ENCODE measurements around the gene FAM72A.
A peak's percentile ranks its signal among the peaks of the same experiment; 100 is the strongest.
"Not testable (repeated sequence)": the region's sequence is repeated elsewhere in the genome, so short reads cannot be mapped to it uniquely, and the experiment has no call there.

The FAM72A gene

GRCh38 chr1:206203364-206204158, 922 bp upstream of the FAM72A start, which contains the start of gene SRGAP2:
TSS of gene SRGAP2 (plus strand) at chr1:206203541. CDS start at chr1:206205971, 2,430 bp downstream.
- H3K36me3 Mint-ChIP-seq (ENCODE audit: insufficient read depth); H3K9me3 Mint-ChIP-seq; H3K27me3 Mint-ChIP-seq; H3K4me1 Mint-ChIP-seq: not testable (repeated sequence)
- peak; percentile 23 to 41 for DNase-seq (ENCODE audit: low spot score in 2 of 2)
- peak; percentile 0 for ATAC-seq (replicated peaks; ENCODE audit: extremely low read depth, poor library complexity, severe bottlenecking)
- H3K27ac Mint-ChIP-seq (ENCODE audit: low read depth): peak within 1 kb of the TSS; percentile 63
- H3K4me3 Mint-ChIP-seq: peak within 1 kb of the TSS; percentile 82

DNA sequence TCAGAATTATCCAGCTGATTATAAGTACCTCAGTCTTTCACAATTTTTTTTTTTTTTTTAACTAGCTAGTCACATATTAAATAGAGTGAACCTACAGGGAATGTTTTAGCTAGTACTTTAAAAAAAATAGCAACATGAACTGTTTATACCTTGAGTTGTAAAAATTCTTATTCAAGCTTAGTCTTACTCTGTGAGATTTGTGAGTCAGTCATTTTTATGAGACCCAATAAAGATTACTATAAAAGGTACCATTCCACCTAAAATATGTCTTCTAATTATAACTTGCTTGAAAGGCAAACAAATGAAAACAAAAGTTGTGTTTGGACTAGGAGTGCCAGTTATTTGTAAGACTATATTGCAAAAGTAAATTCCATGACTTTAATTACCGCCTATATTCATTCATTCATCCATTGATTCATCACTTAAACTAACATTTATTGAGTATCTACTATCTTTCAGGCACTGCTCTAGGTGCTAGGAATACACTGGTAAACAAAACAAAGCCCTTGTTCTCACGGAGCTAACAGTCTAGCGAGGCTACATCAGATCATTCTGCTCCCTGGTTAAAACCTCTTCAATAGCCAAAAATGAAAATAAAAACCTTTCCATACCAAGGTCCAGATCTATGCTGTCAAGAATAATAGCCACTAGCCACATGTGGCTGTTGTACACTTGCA, 5.8 kb downstream of the FAM72A start:
- not testable (repeated sequence) for H3K9me3 Mint-ChIP-seq; H3K27ac Mint-ChIP-seq (ENCODE audit: low read depth); H3K36me3 Mint-ChIP-seq (ENCODE audit: insufficient read depth); ATAC-seq (replicated peaks; ENCODE audit: extremely low read depth, poor library complexity, severe bottlenecking); H3K27me3 Mint-ChIP-seq; DNase-seq (ENCODE audit: low spot score in 2 of 2); H3K4me1 Mint-ChIP-seq; H3K4me3 Mint-ChIP-seq

DNA sequence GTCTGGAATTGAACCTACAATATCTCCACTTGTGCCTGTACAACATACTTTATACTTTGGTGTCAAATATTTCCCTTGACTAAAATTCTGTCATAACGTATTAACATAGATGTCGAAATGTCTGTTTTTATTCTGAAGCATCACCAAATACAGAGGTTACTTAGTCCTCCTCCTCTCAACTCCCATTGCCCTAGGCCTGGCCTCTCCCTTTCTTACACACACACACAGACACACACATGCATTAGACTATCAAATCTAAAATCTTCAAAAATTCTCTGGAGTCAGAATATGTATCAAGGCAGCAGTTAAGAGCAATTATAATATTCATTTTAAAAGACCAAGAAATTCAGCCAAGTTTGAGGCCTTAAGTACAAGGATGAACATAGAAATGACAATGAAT, 7.5 kb downstream of the FAM72A start:
- H3K27me3 Mint-ChIP-seq; DNase-seq (ENCODE audit: low spot score in 2 of 2); H3K36me3 Mint-ChIP-seq (ENCODE audit: insufficient read depth): not testable (repeated sequence)

GRCh38 chr1:206186826-206187225, 15.8 kb downstream of the FAM72A start:
- not testable (repeated sequence) for H3K9me3 Mint-ChIP-seq; H3K36me3 Mint-ChIP-seq (ENCODE audit: insufficient read depth); DNase-seq (ENCODE audit: low spot score in 2 of 2); H3K4me3 Mint-ChIP-seq; H3K27me3 Mint-ChIP-seq; H3K4me1 Mint-ChIP-seq; H3K27ac Mint-ChIP-seq (ENCODE audit: low read depth); ATAC-seq (replicated peaks; ENCODE audit: extremely low read depth, poor library complexity, severe bottlenecking)

More for the DNA sequence above, 7.5 kb downstream of the FAM72A start:
- H3K9me3 Mint-ChIP-seq; H3K4me1 Mint-ChIP-seq; H3K4me3 Mint-ChIP-seq; ATAC-seq (replicated peaks; ENCODE audit: extremely low read depth, poor library complexity, severe bottlenecking); H3K27ac Mint-ChIP-seq (ENCODE audit: low read depth): not testable (repeated sequence)

GRCh38 chr1:206185778-206186177, 16.9 kb downstream of the FAM72A start:
- not testable (repeated sequence) for H3K27ac Mint-ChIP-seq (ENCODE audit: low read depth)

DNA sequence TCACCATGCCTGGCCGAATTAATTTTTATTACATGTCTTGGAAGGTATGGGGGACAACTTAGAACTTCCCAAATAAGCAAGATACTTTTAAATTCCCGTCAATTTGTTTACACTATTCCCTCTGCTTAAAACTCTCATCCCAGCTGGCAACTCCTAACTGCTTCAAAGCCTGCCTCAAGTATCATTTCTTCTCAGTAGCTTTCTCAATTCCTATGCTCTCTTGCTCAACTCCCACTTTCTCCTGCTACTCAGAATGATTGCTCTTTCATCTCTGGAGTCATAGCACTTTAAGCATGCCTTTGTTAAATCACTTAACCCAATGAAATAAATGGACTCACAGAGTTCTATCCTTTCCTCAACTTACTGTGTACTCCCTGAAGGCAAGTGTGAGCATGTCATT, 18.9 kb downstream of the FAM72A start:
- H3K4me1 Mint-ChIP-seq; H3K4me3 Mint-ChIP-seq; H3K36me3 Mint-ChIP-seq (ENCODE audit: insufficient read depth); H3K27me3 Mint-ChIP-seq; H3K9me3 Mint-ChIP-seq; DNase-seq (ENCODE audit: low spot score in 2 of 2); ATAC-seq (replicated peaks; ENCODE audit: extremely low read depth, poor library complexity, severe bottlenecking); H3K27ac Mint-ChIP-seq (ENCODE audit: low read depth): not testable (repeated sequence)

More at GRCh38 chr1:206185778-206186177, 16.9 kb downstream of the FAM72A start:
- not testable (repeated sequence) for H3K36me3 Mint-ChIP-seq (ENCODE audit: insufficient read depth); H3K4me3 Mint-ChIP-seq; H3K4me1 Mint-ChIP-seq; DNase-seq (ENCODE audit: low spot score in 2 of 2); H3K27me3 Mint-ChIP-seq; ATAC-seq (replicated peaks; ENCODE audit: extremely low read depth, poor library complexity, severe bottlenecking); H3K9me3 Mint-ChIP-seq

GRCh38 chr1:206182368-206183317, 20.0 kb downstream of the FAM72A start:
- not testable (repeated sequence) for H3K4me1 Mint-ChIP-seq; DNase-seq (ENCODE audit: low spot score in 2 of 2); H3K36me3 Mint-ChIP-seq (ENCODE audit: insufficient read depth); H3K9me3 Mint-ChIP-seq; H3K27me3 Mint-ChIP-seq; H3K4me3 Mint-ChIP-seq; ATAC-seq (replicated peaks; ENCODE audit: extremely low read depth, poor library complexity, severe bottlenecking); H3K27ac Mint-ChIP-seq (ENCODE audit: low read depth)

DNA sequence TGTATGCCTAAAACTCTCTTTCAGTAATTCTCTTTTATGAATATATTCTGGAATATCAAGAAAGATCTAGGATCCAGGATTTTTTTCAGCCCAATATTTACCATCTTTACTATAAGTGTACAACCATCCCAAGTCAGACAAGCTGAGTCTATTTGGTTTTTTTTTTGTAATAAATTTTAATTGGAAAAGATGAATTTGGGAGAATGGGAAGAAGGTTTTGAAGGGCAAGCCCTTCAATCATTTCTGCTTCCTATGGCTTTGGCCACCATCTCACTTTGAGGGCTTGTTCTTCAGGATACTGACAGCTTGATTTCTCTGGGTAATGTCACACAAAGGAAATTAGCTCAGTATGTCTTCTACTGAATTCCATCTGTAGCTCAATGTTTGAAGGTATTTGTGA, 23.0 kb downstream of the FAM72A start:
- not testable (repeated sequence) for H3K36me3 Mint-ChIP-seq (ENCODE audit: insufficient read depth); H3K9me3 Mint-ChIP-seq; H3K27ac Mint-ChIP-seq (ENCODE audit: low read depth); H3K4me3 Mint-ChIP-seq; ATAC-seq (replicated peaks; ENCODE audit: extremely low read depth, poor library complexity, severe bottlenecking); H3K27me3 Mint-ChIP-seq; DNase-seq (ENCODE audit: low spot score in 2 of 2); H3K4me1 Mint-ChIP-seq

GRCh38 chr1:206178061-206178989, 24.3 kb downstream of the FAM72A start:
- not testable (repeated sequence) for H3K27ac Mint-ChIP-seq (ENCODE audit: low read depth); H3K4me1 Mint-ChIP-seq; ATAC-seq (replicated peaks; ENCODE audit: extremely low read depth, poor library complexity, severe bottlenecking); H3K4me3 Mint-ChIP-seq; H3K9me3 Mint-ChIP-seq; DNase-seq (ENCODE audit: low spot score in 2 of 2); H3K27me3 Mint-ChIP-seq; H3K36me3 Mint-ChIP-seq (ENCODE audit: insufficient read depth)

GRCh38 chr1:206176114-206176502, 26.5 kb downstream of the FAM72A start:
- ATAC-seq (replicated peaks; ENCODE audit: extremely low read depth, poor library complexity, severe bottlenecking); H3K4me3 Mint-ChIP-seq; H3K27ac Mint-ChIP-seq (ENCODE audit: low read depth); H3K9me3 Mint-ChIP-seq; H3K27me3 Mint-ChIP-seq; DNase-seq (ENCODE audit: low spot score in 2 of 2); H3K4me1 Mint-ChIP-seq; H3K36me3 Mint-ChIP-seq (ENCODE audit: insufficient read depth): not testable (repeated sequence)

DNA sequence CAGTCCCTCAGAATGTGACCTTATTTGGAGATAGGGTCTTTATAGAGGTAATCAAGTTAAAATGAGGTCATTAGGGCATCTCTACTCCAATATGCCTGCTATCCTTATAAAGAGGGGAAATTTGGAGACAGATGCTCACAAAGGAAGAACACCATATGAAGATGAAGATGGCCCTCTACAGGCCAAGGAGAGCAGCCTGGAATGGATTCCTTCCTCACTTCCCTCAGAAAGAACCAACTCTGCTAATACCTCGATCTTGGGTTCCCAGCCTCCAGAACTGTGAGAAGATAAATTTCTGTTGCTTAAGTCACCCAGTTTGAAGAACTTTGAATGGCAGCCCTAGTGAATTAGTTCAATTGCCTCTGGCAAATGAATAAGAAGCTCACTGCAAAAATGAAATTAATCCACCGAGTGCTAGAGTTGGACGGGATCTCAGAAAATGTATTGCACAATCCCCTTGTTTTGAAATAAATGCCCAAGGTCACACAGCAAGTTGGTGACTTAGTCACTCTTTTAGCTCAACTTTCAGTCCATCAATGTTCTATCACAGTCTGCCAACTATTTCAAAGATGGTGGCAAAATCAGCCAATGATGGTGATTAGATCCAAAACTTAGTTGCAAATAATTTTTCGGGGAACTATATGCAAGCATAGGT, 27.1 kb downstream of the FAM72A start:
- DNase-seq (ENCODE audit: low spot score in 2 of 2); ATAC-seq (replicated peaks; ENCODE audit: extremely low read depth, poor library complexity, severe bottlenecking); H3K27ac Mint-ChIP-seq (ENCODE audit: low read depth): not testable (repeated sequence)

More for the DNA sequence above, 27.1 kb downstream of the FAM72A start:
- H3K4me1 Mint-ChIP-seq; H3K27me3 Mint-ChIP-seq; H3K9me3 Mint-ChIP-seq; H3K36me3 Mint-ChIP-seq (ENCODE audit: insufficient read depth); H3K4me3 Mint-ChIP-seq: not testable (repeated sequence)
